K562 (cell line): ENCODE data around the gene PIEZO2.

Experiments
- ASH1L ChIP-seq: fragments of 450-650 bp; IDR thresholded peaks from 2 replicates; pipeline ENCODE4 v1.6.1; 2018; ENCODE audit warnings: borderline replicate concordance, mild to moderate bottlenecking, low read depth; ENCODE audit not compliant: partially characterized antibody
- COPS2 ChIP-seq: fragments of 450-650 bp; conservative IDR thresholded peaks from 2 replicates; pipeline ENCODE4 v1.6.1; 2016; ENCODE audit warnings: mild to moderate bottlenecking, moderate library complexity
- CTCF ChIP-seq, 3 experiments: IDR thresholded peaks in 2 of 3; conservative IDR thresholded peaks in 1 of 3; 2 replicates each; pipeline ENCODE4 v1.5.1; 2011 to 2012; ENCODE audit warnings: low read length in 3 of 3, mild to moderate bottlenecking in 3 of 3, control low read depth in 2 of 3, improper control_type of control experiment in 1 of 3, inconsistent platforms in 1 of 3, low read depth in 1 of 3, mixed read lengths in 1 of 3, moderate library complexity in 1 of 3; ENCODE audit not compliant: insufficient read depth in 2 of 3
- EZH2 ChIP-seq: IDR thresholded peaks from 2 replicates; pipeline ENCODE4 v1.6.1; 2012; ENCODE audit warnings: low read depth, mild to moderate bottlenecking, inconsistent platforms, low read length, borderline replicate concordance
- POLR2AphosphoS5 ChIP-seq: IDR thresholded peaks from 2 replicates; pipeline ENCODE4 v1.6.1; 2011; ENCODE audit warnings: mild to moderate bottlenecking, low read depth, low read length, moderate library complexity; ENCODE audit not compliant: control insufficient read depth, insufficient read depth
- RAD21 ChIP-seq, 2 experiments: fragments of 250-450 bp in 1 of 2; fragments of 450-650 bp in 1 of 2; sonication (Bioruptor Pico) in 1 of 2; formaldehyde crosslinking in 1 of 2; IDR thresholded peaks in 1 of 2; conservative IDR thresholded peaks in 1 of 2; 2 replicates each; pipeline versions ENCODE4 v1.4.0 to v1.8.0; 2020 to 2022; ENCODE audit warnings: mild to moderate bottlenecking in 2 of 2, moderate library complexity in 1 of 2
- TRIM25 ChIP-seq: fragments of 450-650 bp; IDR thresholded peaks from 2 replicates; pipeline ENCODE4 v1.7.0; 2016; ENCODE audit warnings: borderline replicate concordance
- USF2 ChIP-seq: sonication (generic); formaldehyde crosslinking; IDR thresholded peaks from 2 replicates; pipeline ENCODE4 v1.5.0; 2020; ENCODE audit warnings: missing genetic modification reagents

- TF ChIP-seq CTCF (IDR thresholded peaks at IDR 0.05 in 2 of 3, conservative IDR thresholded peaks at IDR 0.05 in 1 of 3; ENCODE audit: insufficient read depth in 2 of 3, low read depth in 1 of 3, low read length in 3 of 3) = no peak
- TF ChIP-seq ASH1L = no peak
- TF ChIP-seq EZH2 = no peak
- TF ChIP-seq COPS2 = no peak
- TF ChIP-seq POLR2AphosphoS5 = no peak
- TF ChIP-seq TRIM25 = no peak
- no peak for TF ChIP-seq RAD21 (CRISPR knock-in tag; conservative IDR thresholded peaks at IDR 0.05 in 1 of 2, IDR thresholded peaks at IDR 0.05 in 1 of 2)
- no peak for TF ChIP-seq USF2 (CRISPR knock-in tag)
Measured at GRCh38 chr18:10864722-10865121, 284.6 kb downstream of the PIEZO2 start.
